ENCODE measurements around the gene GFER.
A peak's percentile ranks its signal among the peaks of the same experiment; 100 is the strongest.
"Not testable (repeated sequence)": the region's sequence is repeated elsewhere in the genome, so short reads cannot be mapped to it uniquely, and the experiment has no call there.

GFER gene

DNA sequence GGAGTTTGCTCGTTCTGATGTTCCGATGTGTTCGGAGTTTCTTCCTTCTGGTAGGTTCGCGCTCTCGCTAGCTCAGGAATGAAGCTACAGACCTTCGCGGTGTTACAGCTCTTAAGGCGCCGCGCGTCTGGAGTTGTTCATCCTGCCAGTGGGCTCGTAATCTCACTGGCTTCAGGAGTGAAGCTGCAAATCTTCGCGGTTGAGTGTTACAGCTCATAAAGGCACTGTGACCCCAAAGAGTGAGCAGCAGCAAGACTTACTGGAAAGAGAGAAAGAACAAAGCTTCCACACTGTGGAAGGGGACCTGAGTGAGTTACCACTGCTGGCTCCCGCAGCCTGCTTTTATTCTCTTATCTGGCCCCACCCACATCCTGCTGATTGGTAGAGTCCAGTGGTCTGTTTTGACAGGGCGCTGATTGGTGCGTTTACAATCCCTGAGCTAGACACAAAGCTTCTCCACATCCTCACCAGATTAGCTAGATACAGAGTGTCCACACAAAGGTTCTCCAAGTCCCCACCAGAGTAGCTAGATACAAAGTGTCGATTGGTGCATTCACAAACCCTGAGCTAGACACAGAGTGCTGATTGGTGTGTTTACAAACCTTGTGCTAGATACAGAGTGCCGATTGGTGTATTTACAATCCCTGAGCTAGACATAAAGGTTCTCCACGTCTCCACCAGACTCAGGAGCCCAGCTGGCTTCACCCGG lies 26.4 kb upstream of the GFER start:
- not testable (repeated sequence) for DNase-seq

DNA sequence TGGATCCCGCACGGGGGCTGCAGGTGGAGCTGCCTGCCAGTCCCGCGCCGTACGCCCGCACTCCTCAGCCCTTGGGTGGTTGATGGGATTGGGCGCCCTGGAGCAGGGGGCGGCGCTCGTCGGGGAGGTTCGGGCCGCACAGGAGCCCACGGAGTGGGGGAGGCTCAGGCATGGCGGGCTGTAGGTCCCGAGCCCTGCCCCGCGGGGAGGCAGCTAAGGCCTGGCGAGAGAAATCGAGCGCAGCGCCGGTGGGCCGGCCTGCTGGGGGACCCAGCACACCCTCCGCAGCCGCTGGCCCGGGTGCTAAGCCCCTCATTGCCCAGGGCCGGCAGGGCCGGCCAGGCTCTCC lies 25.9 kb upstream of the GFER start:
- not testable (repeated sequence) for DNase-seq

DNA sequence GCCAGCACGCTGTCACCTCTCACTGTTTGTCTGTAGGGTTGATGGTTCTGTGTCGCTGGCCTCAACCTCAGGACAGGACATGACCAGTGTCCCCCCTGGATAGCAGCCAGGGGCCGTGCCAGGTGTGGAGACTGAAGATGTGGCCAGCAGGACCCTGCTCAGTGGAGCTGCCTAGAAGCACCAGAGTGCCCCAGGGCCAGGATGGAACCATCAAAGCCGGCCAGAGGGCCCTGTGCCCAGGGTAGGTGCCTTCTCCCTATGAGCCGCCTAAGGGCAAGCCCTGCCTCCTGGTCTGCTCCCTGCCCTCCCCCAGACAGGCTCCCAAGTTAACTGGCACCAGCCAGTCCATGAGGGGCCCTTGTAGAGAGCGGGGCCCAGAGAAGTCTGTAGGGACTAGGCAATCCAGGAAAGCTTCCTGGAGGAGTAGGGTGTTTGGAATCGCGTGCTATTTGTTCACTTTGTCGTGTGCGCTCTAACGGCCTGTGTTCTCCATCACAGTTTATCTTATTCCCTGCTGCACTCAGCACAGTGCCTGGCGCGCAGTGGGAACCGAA lies 25.2 kb upstream of the GFER start:
- no peak for DNase-seq

DNA sequence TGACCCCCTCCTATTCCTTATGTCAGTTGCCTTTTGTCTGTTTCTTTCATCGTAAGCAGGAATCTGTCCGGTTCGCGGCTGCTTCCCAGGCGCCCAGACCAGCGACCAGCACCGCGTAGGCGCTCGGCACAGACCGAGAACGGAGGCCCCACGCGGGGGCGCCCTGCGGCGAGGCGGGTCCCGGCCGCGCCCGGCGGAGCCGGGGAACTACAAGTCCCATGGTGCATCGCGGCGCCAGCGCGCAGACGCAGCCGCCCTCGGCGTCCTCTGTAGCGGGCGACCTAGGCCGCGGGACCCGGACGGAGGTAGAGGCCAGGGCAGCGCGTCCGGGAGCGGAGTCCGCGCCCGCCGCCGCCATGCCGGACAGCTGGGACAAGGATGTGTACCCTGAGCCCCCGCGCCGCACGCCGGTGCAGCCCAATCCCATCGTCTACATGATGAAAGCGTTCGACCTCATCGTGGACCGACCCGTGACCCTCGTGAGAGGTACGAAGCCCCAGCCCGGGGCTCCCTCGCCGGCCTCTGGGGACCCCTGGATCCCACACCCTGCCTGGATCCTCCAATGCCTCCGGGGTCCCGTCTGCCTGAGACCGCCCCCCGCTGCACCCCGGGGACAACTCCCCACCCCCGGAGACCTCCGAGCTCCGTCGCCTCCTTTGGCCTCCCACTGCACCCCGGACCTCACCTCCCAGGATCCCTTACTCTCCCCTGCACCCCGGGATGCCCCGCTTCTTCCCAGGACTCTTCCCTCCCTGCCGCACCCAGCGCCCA lies 24.5 kb upstream of the GFER start, which contains the start of gene NDUFB10:
Gene NDUFB10, plus strand, starts transcription at position 270 of the 771 bp plus-strand sequence. Its CDS starts 87 bp downstream, at position 357.
- DNase-seq: peak; percentile 24 to 93 (median 78)

DNA sequence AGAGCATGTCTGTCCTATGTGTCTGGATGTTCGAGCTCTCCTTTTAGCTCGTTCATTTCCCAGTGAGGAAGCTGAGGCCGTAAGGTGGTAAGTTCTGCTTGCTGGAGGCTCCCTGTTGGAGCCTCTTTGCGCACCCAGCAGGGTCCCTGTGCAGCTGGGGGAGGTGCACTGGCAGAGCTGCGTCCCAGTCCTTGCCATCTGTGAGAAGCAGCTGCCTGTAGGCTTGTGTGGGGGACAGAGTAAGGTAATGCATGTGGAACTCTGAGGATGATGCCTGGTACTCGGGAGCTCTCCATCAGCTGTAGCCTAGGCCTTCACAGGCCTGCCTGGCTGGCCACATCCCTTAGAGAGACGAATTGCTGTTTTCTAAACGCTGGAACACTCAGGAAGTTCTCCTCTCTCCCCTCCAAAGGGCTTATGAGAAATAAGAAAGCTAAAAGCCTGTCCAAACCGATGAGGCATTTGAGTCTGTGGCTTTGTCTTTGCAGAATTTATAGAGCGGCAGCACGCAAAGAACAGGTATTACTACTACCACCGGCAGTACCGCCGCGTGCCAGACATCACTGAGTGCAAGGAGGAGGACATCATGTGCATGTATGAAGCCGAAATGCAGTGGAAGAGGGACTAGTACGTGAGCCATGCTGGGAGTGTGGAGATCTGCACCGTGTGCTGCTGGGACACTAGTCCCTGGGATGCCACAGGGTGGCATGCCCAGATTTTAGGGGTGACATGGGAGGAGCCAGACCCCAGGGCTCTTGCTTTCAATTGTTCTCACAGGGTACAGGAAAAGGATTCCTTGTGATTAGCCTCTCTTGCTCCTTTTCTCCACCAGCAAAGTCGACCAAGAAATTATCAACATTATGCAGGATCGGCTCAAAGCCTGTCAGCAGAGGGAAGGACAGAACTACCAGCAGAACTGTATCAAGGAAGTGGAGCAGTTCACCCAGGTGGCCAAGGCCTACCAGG lies 23.0 kb upstream of the GFER start:
- DNase-seq: no peak

DNA sequence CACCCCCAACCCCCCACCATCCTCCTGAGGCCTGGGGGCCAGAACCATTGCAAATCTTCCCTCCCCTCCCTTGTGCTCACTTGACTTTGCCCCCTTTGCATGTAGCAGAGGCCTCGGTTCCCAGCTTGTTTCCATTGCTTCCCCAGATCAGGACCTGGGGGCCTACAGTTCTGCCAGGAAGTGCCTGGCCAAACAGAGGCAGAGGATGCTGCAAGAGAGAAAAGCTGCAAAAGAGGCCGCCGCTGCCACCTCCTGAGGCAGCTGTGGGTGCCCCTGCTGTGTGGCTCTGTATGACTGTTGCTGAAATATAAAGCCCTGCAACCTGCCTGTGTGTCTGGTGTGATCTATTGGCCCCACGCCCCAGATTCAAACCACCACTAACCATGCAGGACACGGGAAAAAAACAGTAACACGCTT lies 22.3 kb upstream of the GFER start:
- DNase-seq: no peak

DNA sequence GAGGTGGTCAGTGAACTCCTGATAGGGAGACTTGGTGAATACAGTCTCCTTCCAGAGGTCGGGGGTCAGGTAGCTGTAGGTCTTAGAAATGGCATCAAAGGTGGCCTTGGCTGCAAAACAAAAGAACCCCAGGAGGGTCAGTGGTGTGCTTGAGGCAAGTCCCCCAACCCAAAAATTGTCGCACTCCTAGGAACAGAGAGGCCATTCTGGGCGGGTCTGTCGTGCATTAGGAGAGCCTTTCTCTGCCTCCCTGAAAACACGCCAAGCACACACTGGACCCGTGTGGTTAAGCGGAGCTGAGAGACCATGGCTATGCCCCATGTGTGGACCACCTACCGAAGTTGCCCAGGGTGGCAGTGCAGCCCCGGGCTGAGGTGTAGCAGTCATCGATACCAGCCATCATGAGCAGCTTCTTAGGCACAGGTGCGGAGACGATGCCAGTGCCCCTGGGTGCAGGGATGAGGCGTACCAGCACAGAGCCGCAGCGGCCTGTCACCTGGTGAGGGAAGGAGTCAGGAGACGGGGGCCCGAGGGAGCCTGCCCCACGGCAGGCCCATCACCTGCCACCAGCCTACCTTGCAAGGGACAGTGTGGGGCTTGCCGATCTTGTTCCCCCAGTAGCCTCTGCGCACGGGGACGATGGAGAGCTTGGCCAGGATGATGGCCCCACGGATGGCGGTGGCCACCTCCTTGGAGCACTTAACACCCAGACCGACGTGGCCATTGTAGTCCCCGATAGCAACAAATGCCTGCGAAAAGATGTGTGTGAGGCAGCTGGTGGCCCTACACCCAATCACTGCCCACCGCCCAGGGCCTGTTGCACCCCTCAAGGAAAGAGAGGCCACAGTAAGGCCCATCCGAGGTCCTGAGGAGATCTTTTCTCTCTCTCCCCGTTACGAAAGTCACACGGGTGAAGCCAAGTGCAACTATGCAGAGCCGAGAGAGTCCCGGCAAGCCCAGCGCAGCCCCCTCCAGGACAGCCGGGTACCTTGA lies 21.5 kb upstream of the GFER start:
- not testable (repeated sequence) for DNase-seq

DNA sequence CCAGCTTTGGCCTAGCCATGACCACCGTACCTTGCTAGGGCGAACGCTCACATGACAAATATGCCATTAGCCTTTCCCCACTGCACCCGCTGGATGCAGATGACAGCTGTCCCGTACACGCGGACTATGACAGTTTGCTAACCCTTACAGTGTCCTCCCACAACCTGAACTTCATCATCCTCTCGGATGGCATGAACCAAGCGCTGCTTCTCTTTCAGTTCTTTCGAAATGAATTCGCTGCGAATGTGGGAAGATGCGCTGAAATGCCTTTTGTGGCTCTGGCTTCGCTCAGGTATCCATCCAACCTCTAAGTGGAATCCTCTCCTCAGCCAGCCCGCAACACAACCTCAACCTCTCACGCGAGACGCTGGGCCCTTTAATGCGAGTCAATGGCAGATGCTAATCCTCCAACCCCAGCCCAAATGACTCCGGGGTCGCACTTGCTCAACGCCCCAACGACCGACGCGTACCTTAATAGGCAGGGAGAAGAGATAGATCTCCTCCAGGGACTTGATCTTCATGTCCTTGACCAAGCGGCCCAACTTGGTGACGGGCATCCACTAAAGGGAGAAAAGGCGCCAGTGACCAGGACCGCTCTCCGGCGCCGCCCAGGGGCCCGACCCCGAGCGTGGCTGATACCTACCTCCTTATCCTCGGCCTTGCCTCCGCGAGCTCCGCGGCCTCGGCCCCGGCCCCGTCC lies 20.0 kb upstream of the GFER start:
- peak in 3 of 14 donors; percentile 55 to 65 (median 56) for DNase-seq

DNA sequence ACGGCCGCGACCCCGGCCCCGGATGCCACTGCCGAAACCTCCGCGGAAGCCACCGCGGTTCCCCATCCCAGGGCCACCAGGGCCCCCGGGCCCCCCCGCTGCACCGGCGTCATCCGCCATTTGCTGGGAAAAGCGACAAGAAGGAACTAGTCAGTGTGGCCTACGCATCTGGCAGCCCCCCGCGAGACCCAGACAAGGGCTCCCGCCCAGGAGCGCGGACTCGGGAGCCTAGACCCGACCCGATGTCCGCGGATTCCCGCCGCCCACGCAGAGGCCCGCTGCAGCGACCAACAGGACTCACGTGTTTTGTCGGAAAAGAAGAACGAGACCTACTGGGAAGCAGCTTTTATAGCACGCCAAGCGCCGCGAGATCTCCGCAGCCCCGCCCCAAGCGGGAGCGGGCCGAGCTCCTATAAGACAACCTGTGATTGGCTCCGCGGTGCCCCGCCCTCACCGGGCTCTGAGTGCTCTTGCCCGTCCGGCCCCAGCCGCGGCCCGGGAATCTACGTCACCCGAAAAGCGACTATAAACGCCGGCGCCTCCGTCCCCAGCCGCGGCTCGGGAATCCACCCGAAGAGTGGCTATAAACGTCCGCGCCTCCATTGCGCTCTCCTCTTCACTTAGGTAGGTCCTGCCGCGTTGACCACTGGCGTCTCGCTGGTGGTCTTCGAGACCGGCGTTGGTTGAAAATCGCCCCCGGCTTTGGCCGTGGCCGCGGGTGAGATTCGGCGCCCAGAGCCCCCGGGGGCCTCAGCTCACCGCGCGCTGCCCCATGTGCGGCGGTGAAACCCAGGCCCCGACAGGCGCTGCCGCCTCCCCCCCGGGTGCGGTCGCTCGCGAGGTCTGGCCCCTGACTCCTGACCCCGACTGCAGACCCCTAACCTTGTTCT lies 19.2 kb upstream of the GFER start, which contains the start of gene RPS2:
Gene RPS2, minus strand, starts transcription at position 321 of the 890 bp plus-strand sequence. Its CDS starts 201 bp downstream, at position 120.
- peak; percentile 79 to 99 (median 94) for DNase-seq

DNA sequence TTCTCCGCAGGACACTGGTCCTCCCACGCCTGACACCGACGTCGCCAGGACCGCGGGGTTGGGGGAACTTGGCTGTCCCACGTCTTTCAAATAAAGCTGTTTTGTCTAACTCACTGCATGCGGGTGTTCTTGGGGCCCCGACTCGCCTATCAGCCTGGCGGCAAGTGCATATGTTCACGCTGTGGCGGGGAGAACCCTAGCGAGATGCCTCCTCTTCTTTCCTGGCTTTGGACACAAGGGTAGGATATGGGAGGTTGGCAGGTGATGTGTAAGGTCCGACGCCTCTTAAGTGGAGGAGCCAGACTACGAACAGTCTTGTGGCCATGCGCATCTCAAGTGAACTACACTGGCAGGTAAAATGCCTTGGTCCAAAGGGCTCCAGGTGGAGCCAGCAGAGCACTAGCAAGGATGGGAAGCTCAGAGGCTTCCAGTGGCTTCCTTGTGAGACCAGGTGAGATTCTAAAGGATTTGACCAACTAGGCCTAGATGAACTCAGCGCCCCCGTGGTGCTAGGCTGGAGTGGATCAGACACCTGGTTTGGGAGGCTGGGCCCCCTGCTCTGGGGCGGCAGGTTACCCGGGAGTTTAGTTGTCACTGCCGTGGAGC lies 18.5 kb upstream of the GFER start:
- DNase-seq: peak in 1 of 14 donors; percentile 53

DNA sequence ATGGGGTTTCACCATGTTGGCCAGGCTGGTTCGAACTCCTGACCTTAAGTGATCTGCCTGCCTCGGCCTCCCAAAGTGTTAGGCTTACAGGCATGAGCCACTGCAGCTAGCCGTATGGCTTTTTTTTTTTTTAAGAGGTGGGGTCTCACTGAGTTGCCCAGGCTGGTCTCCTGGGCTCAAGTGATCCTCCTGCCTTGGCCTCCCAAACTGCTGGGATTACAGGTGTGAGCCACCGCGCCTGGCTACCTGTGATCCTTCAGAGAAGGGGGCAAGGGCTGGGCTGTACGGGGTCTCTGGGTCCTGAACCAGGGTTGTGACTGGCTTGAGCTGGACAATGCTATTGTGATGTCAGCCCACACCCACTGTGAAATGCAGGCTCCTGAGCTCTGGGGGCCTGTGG lies 17.5 kb upstream of the GFER start, which contains the start of gene RNF151:
Gene RNF151, plus strand, starts transcription at position 397 of the 400 bp plus-strand sequence. CDS start 26 bp downstream, outside the sequence.
- DNase-seq: no peak

DNA sequence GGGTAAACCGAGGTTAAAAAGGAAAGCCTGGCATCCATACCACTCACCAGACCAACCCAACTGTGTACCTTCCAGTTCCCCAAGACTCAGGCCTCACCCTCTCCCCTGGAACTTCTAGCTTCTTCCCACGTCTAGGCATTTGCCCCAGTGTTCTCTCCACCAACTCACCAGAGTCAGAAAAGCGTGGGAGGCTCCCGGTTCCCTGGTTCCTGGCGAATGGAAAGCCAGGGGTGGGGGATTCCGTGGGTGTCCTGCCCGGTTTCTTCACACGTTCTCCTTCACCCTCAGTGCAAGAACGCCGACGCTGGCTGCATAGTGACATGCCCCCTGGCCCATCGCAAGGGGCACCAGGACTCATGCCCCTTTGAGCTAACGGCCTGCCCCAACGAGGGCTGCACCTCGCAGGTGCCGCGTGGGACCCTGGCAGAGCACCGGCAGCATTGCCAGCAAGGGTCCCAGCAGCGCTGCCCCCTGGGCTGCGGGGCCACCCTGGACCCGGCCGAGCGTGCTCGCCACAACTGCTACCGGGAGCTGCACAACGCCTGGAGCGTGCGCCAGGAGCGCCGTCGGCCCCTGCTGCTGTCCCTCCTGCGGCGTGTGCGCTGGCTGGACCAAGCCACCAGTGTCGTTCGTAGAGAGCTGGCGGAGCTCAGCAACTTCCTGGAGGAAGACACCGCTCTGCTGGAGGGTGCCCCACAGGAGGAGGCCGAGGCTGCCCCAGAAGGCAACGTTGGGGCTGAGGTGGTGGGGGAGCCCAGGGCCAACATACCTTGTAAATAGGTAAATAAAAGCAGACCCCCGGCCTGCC lies 15.6 kb upstream of the GFER start:
- no peak for DNase-seq

DNA sequence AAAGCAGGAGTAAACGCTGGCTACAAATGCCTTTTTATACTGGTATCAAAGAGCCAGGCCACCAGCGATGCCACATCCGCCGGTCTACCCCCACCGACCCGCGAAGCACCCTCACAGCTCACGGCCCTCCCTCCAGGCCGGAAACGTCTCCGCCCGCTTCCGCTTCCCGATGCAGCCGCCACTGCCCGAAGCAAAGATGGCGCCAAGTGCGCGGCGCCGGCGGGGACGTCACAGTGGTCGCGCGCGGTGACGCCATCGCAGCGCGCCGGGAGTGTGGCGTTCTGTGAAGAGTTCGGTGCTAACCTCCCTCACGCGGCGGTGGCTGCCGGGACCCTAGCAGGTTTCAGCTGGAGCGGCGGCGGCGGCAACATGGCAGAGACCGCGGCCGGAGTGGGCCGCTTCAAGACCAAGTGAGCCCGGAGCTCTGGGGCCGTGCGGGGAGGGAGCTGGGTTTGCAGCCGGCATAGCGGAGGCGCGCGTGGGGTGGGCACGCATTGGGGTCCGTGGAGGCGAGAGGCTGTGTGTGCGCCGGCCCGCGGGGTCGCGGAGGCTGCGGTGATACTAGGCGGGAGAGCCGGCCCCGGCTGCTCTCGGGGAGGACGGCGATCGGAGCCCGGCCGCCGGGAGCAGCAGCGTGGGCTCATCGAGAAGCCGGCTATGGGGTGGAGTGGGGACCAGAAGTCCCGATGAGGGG lies 12.1 kb upstream of the GFER start, which contains the start of gene TBL3:
Gene TBL3, plus strand, starts transcription at position 258 of the 694 bp plus-strand sequence. Its CDS starts 112 bp downstream, at position 370.
- DNase-seq: peak; percentile 52 to 95 (median 90)

DNA sequence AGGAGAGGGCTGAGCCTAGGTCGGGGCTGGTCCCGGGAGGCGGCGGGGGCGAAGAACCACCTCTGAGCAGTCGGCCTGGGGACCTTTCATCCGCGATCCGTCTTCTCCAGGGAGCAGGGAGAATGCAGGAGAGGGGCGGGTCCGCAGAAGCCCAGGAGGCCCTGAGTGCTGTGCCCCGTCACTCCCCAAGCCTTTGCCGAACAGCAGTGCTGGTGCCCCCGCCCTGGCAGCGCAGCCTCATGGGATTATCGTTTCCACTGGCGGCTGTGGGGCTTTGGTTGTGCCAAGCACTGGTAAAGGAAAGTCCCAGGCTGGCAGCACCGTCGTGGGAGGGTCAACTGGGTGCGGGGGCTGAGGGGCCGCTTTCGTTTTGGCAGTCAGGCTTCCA lies 11.5 kb upstream of the GFER start:
- no peak for DNase-seq

DNA sequence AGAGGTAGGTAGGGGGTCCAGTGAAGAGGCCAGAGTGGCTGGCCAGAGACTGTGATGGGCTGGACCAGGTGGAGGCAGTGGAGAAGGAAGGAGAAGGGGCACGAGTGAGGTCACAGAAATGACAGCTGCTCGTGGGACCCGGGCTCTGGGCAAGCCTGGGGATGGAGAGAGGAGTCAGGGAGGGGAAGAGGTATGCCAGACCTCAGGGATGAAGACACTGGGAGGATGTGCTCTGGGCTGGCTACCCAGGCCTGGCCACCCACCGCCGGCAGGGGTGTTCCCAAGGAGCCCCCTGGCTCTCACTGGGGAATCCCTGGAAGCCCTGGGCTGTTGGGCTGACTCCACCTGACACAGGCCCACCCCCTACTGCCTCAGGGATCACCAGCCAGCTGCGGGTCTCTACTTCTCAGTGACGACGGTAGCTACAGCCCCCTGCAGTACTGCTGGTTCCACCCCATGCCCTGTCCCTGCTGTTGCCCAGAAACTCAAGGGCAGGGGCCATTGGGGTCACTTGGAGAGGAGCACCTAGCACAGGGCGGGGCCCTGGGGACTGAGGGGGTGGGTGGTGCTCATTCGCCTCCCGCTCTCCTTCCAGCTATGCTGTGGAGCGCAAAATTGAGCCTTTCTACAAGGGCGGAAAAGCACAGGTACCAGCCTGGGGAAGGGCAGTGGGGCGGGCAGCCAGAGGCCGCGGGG lies 10.4 kb upstream of the GFER start:
- no peak for DNase-seq
